Activated T-cell treated with anti-CD3 and anti-CD28 coated beads, Interleukin-2, amount 50 U/mL, for 24 hours (primary cell): ENCODE measurements around the gene UBE2N.
A peak's percentile ranks its signal among the peaks of the same experiment; 100 is the strongest.
"Not testable (repeated sequence)": the region's sequence is repeated elsewhere in the genome, so short reads cannot be mapped to it uniquely, and the experiment has no call there.

Experiments
- DNase-seq: peaks from one replicate; pipeline ENCODE4 v3.0.0-alpha.2; 2020
- H3K27ac Mint-ChIP-seq: 2 replicates; pipeline ENCODE4 v1.8.0; 2020; ENCODE audit warnings: mild to moderate bottlenecking, mixed read lengths
- H3K27me3 Mint-ChIP-seq: 2 replicates; pipeline ENCODE4 v1.8.0; 2020; ENCODE audit warnings: mixed read lengths
- H3K36me3 Mint-ChIP-seq: 2 replicates; pipeline ENCODE4 v1.8.0; 2020; ENCODE audit warnings: low read depth, mixed read lengths
- H3K4me1 Mint-ChIP-seq: 2 replicates; pipeline ENCODE4 v1.8.0; 2020; ENCODE audit warnings: low read depth, mixed read lengths
- H3K4me3 Mint-ChIP-seq: 2 replicates; pipeline ENCODE4 v1.8.0; 2020; ENCODE audit warnings: mild to moderate bottlenecking, moderate library complexity, mixed read lengths
- H3K9me3 Mint-ChIP-seq: 2 replicates; pipeline ENCODE4 v1.8.0; 2020; ENCODE audit warnings: mixed read lengths

UBE2N gene

GRCh38 chr12:93456077-93456476 lies 14.3 kb upstream of the UBE2N start:
- Mint-ChIP-seq H3K9me3 (no peaks in the 10 kb centered on the region), H3K4me3 (no peak overlapping the region), H3K27ac (no peak overlapping the region), H3K36me3 (no peaks in the 10 kb centered on the region), H3K4me1 (no peaks in the 10 kb centered on the region), H3K27me3 (no peaks in the 10 kb centered on the region)
- no peak for DNase-seq

DNA sequence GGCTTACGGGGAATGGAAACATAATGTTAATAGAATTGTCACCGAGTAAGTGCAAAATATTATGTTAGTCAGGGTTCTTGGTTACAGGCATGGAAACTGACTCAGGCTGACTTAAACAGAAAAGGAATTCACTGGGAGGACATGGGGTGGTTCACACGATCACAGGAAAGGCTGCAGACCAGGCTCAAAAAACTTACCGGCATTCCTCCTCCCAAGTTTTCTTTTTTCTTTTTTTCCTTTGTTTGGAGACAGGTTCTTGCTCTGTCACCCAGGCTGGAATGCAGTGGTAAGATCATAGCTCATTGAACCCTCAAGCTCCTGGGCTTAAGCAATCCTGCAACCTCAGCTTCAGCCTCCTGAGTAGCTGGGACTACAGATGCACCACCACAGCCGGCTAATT lies 11.9 kb upstream of the UBE2N start:
- no peak for DNase-seq
- Mint-ChIP-seq H3K9me3 (no peaks in the 10 kb centered on the region), H3K27ac (no peak overlapping the region), H3K4me3 (no peak overlapping the region), H3K27me3 (no peaks in the 10 kb centered on the region), H3K4me1 (peaks cover 9% of the 10 kb centered on the region), H3K36me3 (no peaks in the 10 kb centered on the region)

DNA sequence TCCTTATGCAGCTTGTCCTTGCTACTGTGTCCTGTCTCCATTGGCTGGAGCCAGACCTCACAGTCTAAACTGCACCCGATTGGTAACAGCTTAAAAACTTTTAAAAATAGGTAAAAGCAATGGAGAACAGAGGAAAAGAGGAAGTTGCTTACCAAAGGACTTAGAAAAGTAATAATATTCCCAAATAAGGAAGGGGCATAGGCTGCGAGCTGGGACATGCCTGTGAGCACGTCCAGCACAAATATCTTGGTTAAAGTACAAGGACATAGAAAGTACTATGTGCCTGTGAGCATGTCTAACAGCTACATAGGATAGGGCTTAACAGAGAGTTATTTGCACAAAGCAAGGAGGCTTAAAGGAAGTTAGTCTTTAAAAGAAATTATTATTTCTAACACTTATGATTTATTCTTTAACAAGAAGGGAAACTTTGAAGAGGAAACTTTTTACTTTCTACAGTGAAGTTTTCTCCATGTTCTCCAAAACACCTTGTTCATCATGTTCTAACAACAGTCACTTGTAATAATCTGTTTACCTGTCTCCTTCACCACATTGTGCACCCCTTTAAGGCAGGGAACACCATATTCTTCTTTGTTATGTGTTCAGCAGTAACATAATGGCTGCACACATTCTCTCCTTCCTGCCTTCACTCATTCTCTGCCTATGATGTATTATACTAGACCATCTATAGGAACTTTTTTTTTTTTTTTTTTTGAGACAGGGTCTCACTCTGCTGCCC lies 9.8 kb upstream of the UBE2N start:
- H3K27ac Mint-ChIP-seq, result no peak overlapping the region
- no peak overlapping the region for H3K4me3 Mint-ChIP-seq
- no peaks in the 10 kb centered on the region for H3K36me3 Mint-ChIP-seq

DNA sequence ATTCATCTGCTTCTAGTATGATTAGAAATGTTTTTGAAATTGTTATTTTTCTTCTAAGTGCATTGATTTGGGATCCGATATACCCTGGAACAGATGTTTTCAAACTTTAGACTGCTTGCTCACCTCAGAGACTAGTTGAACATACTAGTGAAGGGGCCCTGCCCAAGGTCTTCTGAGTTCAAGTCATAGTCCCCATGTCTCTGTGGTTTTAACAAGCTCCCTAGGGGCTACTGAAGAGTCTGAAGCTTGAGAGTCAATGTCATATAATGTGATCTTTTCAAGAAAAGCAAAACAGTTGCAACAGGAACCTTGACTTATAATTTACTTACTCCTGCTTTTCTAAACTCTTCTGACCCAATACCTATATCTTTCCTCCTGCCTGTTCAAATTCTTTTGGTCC lies 7.5 kb upstream of the UBE2N start:
- no peak overlapping the region for H3K4me3 Mint-ChIP-seq

More for the DNA sequence above, 9.8 kb upstream of the UBE2N start:
- peaks cover 22% of the 10 kb centered on the region for H3K4me1 Mint-ChIP-seq
- no peaks in the 10 kb centered on the region for H3K27me3 Mint-ChIP-seq
- DNase-seq, result no peak
- no peaks in the 10 kb centered on the region for H3K9me3 Mint-ChIP-seq

GRCh38 chr12:93448796-93449195 lies 7.0 kb upstream of the UBE2N start:
- Mint-ChIP-seq H3K36me3 (no peaks in the 10 kb centered on the region), H3K27ac (no peak overlapping the region), H3K9me3 (no peaks in the 10 kb centered on the region), H3K4me3 (no peak overlapping the region), H3K4me1 (peaks cover 22% of the 10 kb centered on the region), H3K27me3 (no peaks in the 10 kb centered on the region)
- DNase-seq, result no peak

More for the DNA sequence above, 7.5 kb upstream of the UBE2N start:
- peaks cover 22% of the 10 kb centered on the region for H3K4me1 Mint-ChIP-seq
- no peaks in the 10 kb centered on the region for H3K36me3 Mint-ChIP-seq
- no peak for DNase-seq
- no peaks in the 10 kb centered on the region for H3K27me3 Mint-ChIP-seq
- H3K27ac Mint-ChIP-seq, result peak overlapping the region; percentile 34
- no peaks in the 10 kb centered on the region for H3K9me3 Mint-ChIP-seq

- Mint-ChIP-seq H3K36me3 (no peaks in the 10 kb centered on the region), H3K27ac (peak overlapping the region; percentile 38), H3K9me3 (no peaks in the 10 kb centered on the region), H3K27me3 (no peaks in the 10 kb centered on the region), H3K4me3 (no peak overlapping the region), H3K4me1 (peaks cover 30% of the 10 kb centered on the region)
- no peak for DNase-seq
Measured at GRCh38 chr12:93447555-93448290, 6.0 kb upstream of the UBE2N start.

DNA sequence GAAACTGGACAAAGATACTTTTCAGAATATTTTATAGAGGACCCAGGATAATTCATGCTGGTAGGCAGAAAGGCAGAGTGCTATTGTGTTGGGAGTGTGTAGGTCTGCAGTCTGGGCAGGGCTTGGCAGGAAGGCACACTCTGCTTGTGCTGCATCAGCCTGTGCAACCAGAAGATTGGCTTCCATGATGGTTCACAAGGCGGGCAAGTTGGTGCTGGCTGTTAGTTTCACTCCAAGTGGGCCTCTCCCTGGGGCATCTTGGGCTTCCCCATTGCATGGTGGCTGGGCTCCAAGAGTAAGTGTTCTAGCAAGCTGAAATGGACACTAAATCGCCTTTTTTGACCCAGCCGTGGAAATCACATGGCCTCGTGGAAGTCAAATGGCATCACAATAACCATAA lies 1.8 kb upstream of the UBE2N start:
- Mint-ChIP-seq H3K27ac (no peak overlapping the region), H3K27me3 (no peaks in the 10 kb centered on the region), H3K4me1 (peaks cover 46% of the 10 kb centered on the region), H3K4me3 (peak overlapping the region; percentile 95), H3K9me3 (no peaks in the 10 kb centered on the region), H3K36me3 (peaks cover 22% of the 10 kb centered on the region)
- no peak for DNase-seq

- Mint-ChIP-seq H3K4me1 (peaks cover 48% of the 10 kb centered on the region), H3K4me3 (peak overlapping the region; percentile 95), H3K9me3 (no peaks in the 10 kb centered on the region), H3K27ac (peak overlapping the region; percentile 99), H3K36me3 (peaks cover 22% of the 10 kb centered on the region), H3K27me3 (no peaks in the 10 kb centered on the region)
- no peak for DNase-seq
Measured at GRCh38 chr12:93442411-93443340, 929 bp upstream of the UBE2N start.

- Mint-ChIP-seq H3K9me3 (no peaks in the 10 kb centered on the region), H3K4me3 (peak overlapping the region; percentile 95)
Measured at GRCh38 chr12:93441081-93441616, 598 bp downstream of the UBE2N start.

GRCh38 chr12:93440043-93440835 lies 1.5 kb downstream of the UBE2N start:
- Mint-ChIP-seq H3K9me3 (no peaks in the 10 kb centered on the region), H3K36me3 (peaks cover 32% of the 10 kb centered on the region), H3K4me3 (peak overlapping the region; percentile 95), H3K4me1 (peaks cover 65% of the 10 kb centered on the region), H3K27me3 (no peaks in the 10 kb centered on the region), H3K27ac (peak overlapping the region; percentile 98)
- DNase-seq, result no peak

More at GRCh38 chr12:93441081-93441616, 598 bp downstream of the UBE2N start:
- no peaks in the 10 kb centered on the region for H3K27me3 Mint-ChIP-seq
- H3K27ac Mint-ChIP-seq, result peak overlapping the region; percentile 98
- peaks cover 30% of the 10 kb centered on the region for H3K36me3 Mint-ChIP-seq
- peak; percentile 63 for DNase-seq
- peaks cover 57% of the 10 kb centered on the region for H3K4me1 Mint-ChIP-seq

GRCh38 chr12:93438266-93439050 lies 3.3 kb downstream of the UBE2N start:
- no peaks in the 10 kb centered on the region for H3K9me3 Mint-ChIP-seq
- peak overlapping the region; percentile 95 for H3K4me3 Mint-ChIP-seq

DNA sequence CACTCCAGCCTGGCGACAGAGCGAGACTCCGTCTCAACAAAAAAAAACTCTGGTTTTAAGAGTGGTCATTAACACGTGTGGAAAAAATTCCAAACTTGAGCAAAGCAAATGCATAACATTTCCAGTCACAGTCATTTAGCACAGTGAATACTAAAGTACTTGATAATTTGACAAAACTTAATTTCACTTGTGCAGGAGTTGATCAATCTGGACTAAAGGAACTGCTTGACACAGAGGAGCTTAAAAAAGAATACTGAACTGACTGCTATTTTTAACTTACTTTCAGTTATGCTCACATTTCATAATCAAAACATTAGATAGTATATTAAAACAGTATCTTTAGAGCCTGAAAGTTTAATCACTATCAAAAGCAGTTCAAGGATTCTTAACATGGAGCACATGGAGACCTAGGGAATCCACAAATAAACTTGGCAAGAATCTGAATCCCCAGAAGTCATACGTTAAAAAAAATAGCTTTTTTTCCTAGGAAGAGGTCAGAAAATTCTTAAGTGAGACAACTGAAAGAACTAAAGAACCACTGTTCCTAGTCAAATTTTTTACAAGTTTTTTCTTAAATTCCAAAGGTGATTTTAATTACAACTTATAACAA lies 7.4 kb downstream of the UBE2N start:
- H3K4me3 Mint-ChIP-seq, result no peak overlapping the region
- no peaks in the 10 kb centered on the region for H3K27me3 Mint-ChIP-seq
- peaks cover 86% of the 10 kb centered on the region for H3K4me1 Mint-ChIP-seq
- peak overlapping the region; percentile 11 for H3K27ac Mint-ChIP-seq
- no peaks in the 10 kb centered on the region for H3K9me3 Mint-ChIP-seq
- H3K36me3 Mint-ChIP-seq, result peaks cover 41% of the 10 kb centered on the region
- no peak for DNase-seq

More at GRCh38 chr12:93438266-93439050, 3.3 kb downstream of the UBE2N start:
- H3K36me3 Mint-ChIP-seq, result peaks cover 37% of the 10 kb centered on the region
- no peak for DNase-seq
- no peaks in the 10 kb centered on the region for H3K27me3 Mint-ChIP-seq
- peak overlapping the region; percentile 81 for H3K27ac Mint-ChIP-seq
- H3K4me1 Mint-ChIP-seq, result peaks cover 80% of the 10 kb centered on the region

DNA sequence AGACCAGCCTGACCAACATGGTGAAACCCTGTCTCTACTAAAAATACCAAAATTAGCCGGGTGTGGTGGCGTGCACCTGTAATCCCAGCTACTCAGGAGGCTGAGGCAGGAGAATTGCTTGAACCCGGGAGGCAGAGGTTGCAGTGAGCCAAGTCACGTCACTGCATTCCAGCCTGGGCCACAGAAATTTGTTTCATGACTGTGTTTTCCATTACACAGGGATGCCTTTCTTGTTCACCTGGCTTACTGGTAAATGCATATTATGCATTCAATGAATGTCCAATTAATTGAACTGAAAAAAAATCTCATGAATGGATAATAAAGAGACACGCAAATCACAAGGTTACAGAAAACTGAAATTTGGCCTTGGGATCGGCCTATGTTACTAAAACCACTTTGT lies 9.7 kb downstream of the UBE2N start:
- not testable (repeated sequence) for DNase-seq, H3K4me3 Mint-ChIP-seq, H3K9me3 Mint-ChIP-seq, H3K27me3 Mint-ChIP-seq
- Mint-ChIP-seq H3K27ac (peak overlapping the region; percentile 68), H3K4me1 (peaks cover 84% of the 10 kb centered on the region), H3K36me3 (peaks cover 38% of the 10 kb centered on the region)
